LNCAP (cell line): ENCODE measurements around the gene LENEP.

Experiments
- CTCF ChIP-seq: fragments of 450-650 bp; IDR thresholded peaks from 2 replicates; pipeline ENCODE4 v1.5.1; 2017; ENCODE audit warnings: mild to moderate bottlenecking

Gene LENEP

GRCh38 chr1:155004352-155005075 lies 11.1 kb downstream of the LENEP start:
- no peak for TF ChIP-seq CTCF

GRCh38 chr1:155005076-155006011 lies 12.0 kb downstream of the LENEP start:
- no peak for TF ChIP-seq CTCF

- no peak for TF ChIP-seq CTCF
These were observed 13.3 kb downstream of the LENEP start for GRCh38 chr1:155006601-155007101.

GRCh38 chr1:155007251-155007828 lies 14.0 kb downstream of the LENEP start:
- TF ChIP-seq CTCF, result no peak

GRCh38 chr1:155008015-155008941 lies 14.9 kb downstream of the LENEP start:
- TF ChIP-seq CTCF, result no peak

- no peak for TF ChIP-seq CTCF
These were observed 15.9 kb downstream of the LENEP start for GRCh38 chr1:155009221-155009711.
